ENCODE data around the gene GPR137. TPM values are rescaled to one million over a fixed set of nuclear protein-coding genes. Genes with fewer than 3 reads are reported as not detected.

GPR137 gene
- total RNA-seq, 1 experiment from 2014 or later = 24.4 TPM

GRCh38 chr11:64250415-64251015 is 35.1 kb upstream of the GPR137 start:
- ATAC-seq (peak; percentile 18), DNase-seq (ENCODE audit: low read depth, low spot score) (no peak)
- Histone ChIP-seq H3K27me3 (ENCODE audit: insufficient read depth, low read length) (no peaks in the 10 kb centered on the region), H3K4me3 (replicated peaks in 1 of 2; ENCODE audit: low read depth in 1 of 2, low read length in 2 of 2) (peak overlapping the region; percentile 62 to 98), H2AFZ (ENCODE audit: low read depth, low read length, poor library complexity, severe bottlenecking) (no peak overlapping the region), H3K9ac (ENCODE audit: low read length) (peak overlapping the region; percentile 97), H4K20me1 (ENCODE audit: insufficient read depth) (no peaks in the 10 kb centered on the region), H3K9me2 (ENCODE audit: insufficient read depth) (no peaks in the 10 kb centered on the region), H3K36me3 (ENCODE audit: control insufficient read depth in 1 of 2, insufficient read depth in 2 of 2, low read length in 2 of 2) (peaks cover 2 to 13% of the 10 kb centered on the region in 2 experiments; a peak in 2 of 4 replicates), H3K79me2 (ENCODE audit: insufficient read depth, low read length) (peaks cover 44% of the 10 kb centered on the region), H3K4me2 (ENCODE audit: low read length) (peak overlapping the region; percentile 95), H3K4me1 (ENCODE audit: control insufficient read depth in 1 of 2, insufficient read depth in 2 of 2, low read length in 2 of 2) (peaks cover 24 to 58% of the 10 kb centered on the region in 2 experiments), H3K27ac (ENCODE audit: low read depth, low read length) (peak overlapping the region; percentile 89; the same call in 1 of the 2 replicates), H3K9me3 (ENCODE audit: control insufficient read depth in 1 of 2, insufficient read depth in 1 of 2, low read depth in 1 of 2, low read length in 2 of 2) (no peaks in the 10 kb centered on the region)
- RAD21 ChIA-PET (ENCODE audit: low non-redundant PET in 1 of 2, low total read pairs in 2 of 2, uncharacterized antibody in 2 of 2, unreplicated experiment in 2 of 2) = no interaction called here
- TF ChIP-seq EZH2 (IDR thresholded peaks at IDR 0.05) (no peak), TCF7L2 (IDR thresholded peaks at IDR 0.05; ENCODE audit: borderline replicate concordance, extremely low read depth, insufficient read depth, insufficient read length) (no peak), ELF1 (IDR thresholded peaks at IDR 0.05; ENCODE audit: borderline replicate concordance, low read depth) (no peak), RAD21 (IDR thresholded peaks at IDR 0.05; ENCODE audit: low read depth) (no peak), EZH2phosphoT487 (IDR thresholded peaks at IDR 0.05; ENCODE audit: borderline replicate concordance) (no peak), SIN3A (IDR thresholded peaks at IDR 0.05; ENCODE audit: low read depth) (no peak), CEBPB (IDR thresholded peaks at IDR 0.05; ENCODE audit: low read depth) (no peak), REST (IDR thresholded peaks at IDR 0.05; ENCODE audit: low read depth) (no peak), YY1 (IDR thresholded peaks at IDR 0.05; ENCODE audit: extremely low read depth, insufficient replicate concordance, low read depth, low read length) (no peak), POLR2AphosphoS5 (IDR thresholded peaks at IDR 0.05; ENCODE audit: low read depth, low read length) (no peak), SRF (IDR thresholded peaks at IDR 0.05; ENCODE audit: low read depth) (no peak), JUND (IDR thresholded peaks at IDR 0.05) (no peak), ZNF274 (IDR thresholded peaks at IDR 0.05; ENCODE audit: low read depth, low read length) (no peak), POLR2A (IDR thresholded peaks at IDR 0.05; ENCODE audit: borderline replicate concordance, extremely low read depth, insufficient read depth, insufficient read length) (no peak), SP1 (IDR thresholded peaks at IDR 0.05; ENCODE audit: low read depth) (no peak), EGR1 (IDR thresholded peaks at IDR 0.05; ENCODE audit: low read depth) (no peak), MAX (IDR thresholded peaks at IDR 0.05) (no peak), CBX3 (IDR thresholded peaks at IDR 0.05; ENCODE audit: low read depth) (no peak), CTCF (IDR thresholded peaks at IDR 0.05 in 2 of 3, conservative IDR thresholded peaks at IDR 0.05 in 1 of 3; ENCODE audit: borderline replicate concordance in 1 of 3, insufficient read depth in 1 of 3, low read depth in 2 of 3, low read length in 2 of 3) (no peak), ATF3 (IDR thresholded peaks at IDR 0.05) (no peak)
- BruUV-seq (replicated peaks) = no TSS peak
- CTCF ChIA-PET = interaction anchor here (1.1 to 1.9 kb wide), 6 partner anchors 8 to 106 kb away, joined by 3 to 7 read pairs (median 4); partner anchors contain the start of gene FKBP2
- intact Hi-C loops (cut with micrococcal nuclease) = loop anchor here (2.0 kb wide), 1 partner anchor 54 kb away; the partner anchor contains the start of gene ESRRA
- POLR2A ChIA-PET = interaction anchor here (1.0 to 1.6 kb wide), 3 partner anchors 9 to 68 kb away, joined by 4 to 6 read pairs (median 4); partner anchors contain the start of genes FKBP2 and PRDX5

Data from HCT116 (cell line).